Limb (tissue), 2 donors: ENCODE results near the gene INPP5E.

Experiments
- DNase-seq, 2 donors: peaks; one replicate each; pipeline ENCODE4 v3.0.0-alpha.2; 2016; ENCODE audit errors: extremely low spot score in 2 of 2

The INPP5E gene

GRCh38 chr9:136447173-136447778 is 7.6 kb upstream of the INPP5E start:
- no peak for DNase-seq

GRCh38 chr9:136445799-136446198 is 6.2 kb upstream of the INPP5E start:
- DNase-seq: no peak

- DNase-seq: no peak
Observed at GRCh38 chr9:136444102-136444501, 4.5 kb upstream of the INPP5E start.

- no peak for DNase-seq
Observed at GRCh38 chr9:136443687-136444086, 4.0 kb upstream of the INPP5E start.

GRCh38 chr9:136443087-136443486 is 3.4 kb upstream of the INPP5E start:
- DNase-seq: no peak

- DNase-seq: no peak
Observed at GRCh38 chr9:136442265-136442664, 2.6 kb upstream of the INPP5E start.

GRCh38 chr9:136441681-136442245 is 2.1 kb upstream of the INPP5E start:
- no peak for DNase-seq

- no peak for DNase-seq
Observed at GRCh38 chr9:136441191-136441680, 1.6 kb upstream of the INPP5E start.

GRCh38 chr9:136438548-136439480 is 831 bp downstream of the INPP5E start:
- DNase-seq: peak in 1 of 2 donors; percentile 54

- DNase-seq: no peak
Observed at GRCh38 chr9:136437839-136438547, 1.7 kb downstream of the INPP5E start.

- no peak for DNase-seq
Observed at GRCh38 chr9:136437430-136437829, 2.2 kb downstream of the INPP5E start.

- no peak for DNase-seq
Observed at GRCh38 chr9:136436055-136436634, 3.5 kb downstream of the INPP5E start.

- DNase-seq: no peak
Observed at GRCh38 chr9:136434580-136435169, 5.0 kb downstream of the INPP5E start.

GRCh38 chr9:136433849-136434579 is 5.6 kb downstream of the INPP5E start:
- no peak for DNase-seq

- DNase-seq: no peak
Observed at GRCh38 chr9:136433043-136433715, 6.5 kb downstream of the INPP5E start.

- DNase-seq: no peak
Observed at GRCh38 chr9:136432591-136432990, 7.1 kb downstream of the INPP5E start.

- no peak for DNase-seq
Observed at GRCh38 chr9:136431782-136432350, 7.8 kb downstream of the INPP5E start.

- DNase-seq: no peak
Observed at GRCh38 chr9:136430588-136431234, 8.9 kb downstream of the INPP5E start.
